Heart right ventricle (tissue), 16 donors: ENCODE measurements around the gene CCDC160. TPM values are rescaled to one million over a fixed set of nuclear protein-coding genes. Genes with fewer than 3 reads are reported as not detected.

Experiments
- ATAC-seq, 8 donors: fragments of 200-7000 bp; cut with Tn5 transposase; one replicate each; pipeline ENCODE4 v1.9.1; 2020; ENCODE audit warnings: mild to moderate bottlenecking in 8 of 8, moderate library complexity in 8 of 8, moderate number of reproducible peaks in 1 of 8
- DNase-seq, 2 donors: peaks; one replicate each; pipeline ENCODE4 v3.0.0-alpha.2; 2020
- H3K27ac ChIP-seq, 10 donors: fragments of 200-600 bp; sonication (generic) in 2 of 10; one replicate each; pipeline versions ENCODE4 v1.5.0 to v1.8.0; 2020 to 2022; ENCODE audit warnings: mild to moderate bottlenecking in 3 of 10
- H3K27me3 ChIP-seq, 7 donors: fragments of 200-600 bp; one replicate each; pipeline ENCODE4 v1.8.0; 2021 to 2022; ENCODE audit warnings: mild to moderate bottlenecking in 2 of 7
- H3K36me3 ChIP-seq, 9 donors: fragments of 200-600 bp; sonication (generic) in 1 of 9; one replicate each; pipeline versions ENCODE4 v1.5.0 to v1.8.0; 2020 to 2022; ENCODE audit warnings: mild to moderate bottlenecking in 2 of 9
- H3K4me1 ChIP-seq, 9 donors: fragments of 200-600 bp; sonication (generic) in 1 of 9; one replicate each; pipeline versions ENCODE4 v1.5.0 to v1.8.0; 2020 to 2022; ENCODE audit warnings: mild to moderate bottlenecking in 4 of 9
- H3K4me3 ChIP-seq, 10 donors: fragments of 200-600 bp; sonication (generic) in 2 of 10; one replicate each; pipeline versions ENCODE4 v1.5.0 to v1.8.0; 2020 to 2022; ENCODE audit warnings: mild to moderate bottlenecking in 7 of 10, moderate library complexity in 2 of 10
- H3K9me3 ChIP-seq, 11 donors: fragments of 200-600 bp in 10 of 11; sonication (generic) in 2 of 11; one replicate each; pipeline versions ENCODE4 v1.5.0 to v1.8.0; 2013 to 2022; ENCODE audit warnings: mild to moderate bottlenecking in 2 of 11, control low read depth in 1 of 11, moderate library complexity in 1 of 11
- WGBS, 2 donors: extraction: QIAGEN DNeasy Blood & Tissue Kit; methylation state at CpG; one replicate each; pipeline ENCODE4 v1.1.7; 2013; ENCODE audit warnings: inconsistent platforms in 1 of 2; 5-methylcytosine and 5-hydroxymethylcytosine counted together
- intact Hi-C, 10 donors: fragments of 100-400 bp; cut with DNase I; formaldehyde crosslinking; loops; one replicate each; pipeline versions ENCODE4 v1.11.1 to v1.14.2; 2022
- polyA plus RNA-seq, 2 donors: library from polyadenylated mRNA; stranded (reverse); fragments of 200-250 nt; gene quantifications; one replicate each; pipeline ENCODE4 v1.2.3, GENCODE V29; 2013
- total RNA-seq, 10 donors: library from RNA; stranded (reverse); fragmentation: NEBNext Ultra II Directional in 3 of 10; extraction: Animal tissue kit (Norgen Biotek cat#: 25700) in 3 of 10; gene quantifications; one replicate each; pipeline versions ENCODE4 v1.2.1 to v1.2.4, GENCODE V29; 2021 to 2023
- TF ChIP-seq, protein P1 (sequence below), 9 donors: fragments of 200-600 bp; sonication (generic) in 2 of 9; IDR thresholded peaks; one replicate each; pipeline versions ENCODE4 v1.5.0 to v1.8.0; 2021 to 2022; ENCODE audit warnings: antibody characterized with exemption in 9 of 9, mild to moderate bottlenecking in 5 of 9, moderate library complexity in 1 of 9
- donor health status: Arrhythmogenic right ventricular cardiomyopathy.
- donor health status: ischemic (EF 13 %, LVEDD 7.1; RV severe dilation, severe dysfunction).
- donor health status: healthy with polysubstance abuse.
- donor health status: DM: no; HTN: yes; CAD: no.
- donor health status: DM: no; HTN: no; CAD: no.
- donor health status: ischemic (EF 25% LVEDD 6.9; RV normal size, moderate dysfunction).
- donor health status: ischemic (EF 25% LVEDD 5.7; RV mildly dilated, moderate dysfunction).
- donor health status: healthy.
- donor health status: DM: yes; HTN: yes; CAD: no.
- donor health status: Ischemic cardiomyopathy.
- donor health status: ischemic (EF 35%, LVEDD 5.7; RV mildly dilated, moderate dysfunction).
- donor health status: nonischemic (EF 11% LVEDD 7.7; RV severe dilation, severe dysfunction).
- donor health status: DM: yes; HTN: yes; CAD: no.
- donor health status: PGD.
- donor health status: ischemic (EF 29% LVEDD 5.4; RV normal size, mild dysfunction).
- donor health status: nonischemic (EF 23%, LVEDD 6.1; RV moderate dilation, normal function).

Gene CCDC160
- total and polyA plus RNA-seq, 12 donors, result not detected

- Histone ChIP-seq H3K27me3 (peaks cover 0 to 94% (median 0%) of the 10 kb centered on the region in 7 donors), H3K4me3 (no peak overlapping the region), H3K9me3 (no peaks in the 10 kb centered on the region), H3K36me3 (no peaks in the 10 kb centered on the region), H3K4me1 (no peaks in the 10 kb centered on the region), H3K27ac (no peak overlapping the region)
- TF ChIP-seq, protein P1, sequence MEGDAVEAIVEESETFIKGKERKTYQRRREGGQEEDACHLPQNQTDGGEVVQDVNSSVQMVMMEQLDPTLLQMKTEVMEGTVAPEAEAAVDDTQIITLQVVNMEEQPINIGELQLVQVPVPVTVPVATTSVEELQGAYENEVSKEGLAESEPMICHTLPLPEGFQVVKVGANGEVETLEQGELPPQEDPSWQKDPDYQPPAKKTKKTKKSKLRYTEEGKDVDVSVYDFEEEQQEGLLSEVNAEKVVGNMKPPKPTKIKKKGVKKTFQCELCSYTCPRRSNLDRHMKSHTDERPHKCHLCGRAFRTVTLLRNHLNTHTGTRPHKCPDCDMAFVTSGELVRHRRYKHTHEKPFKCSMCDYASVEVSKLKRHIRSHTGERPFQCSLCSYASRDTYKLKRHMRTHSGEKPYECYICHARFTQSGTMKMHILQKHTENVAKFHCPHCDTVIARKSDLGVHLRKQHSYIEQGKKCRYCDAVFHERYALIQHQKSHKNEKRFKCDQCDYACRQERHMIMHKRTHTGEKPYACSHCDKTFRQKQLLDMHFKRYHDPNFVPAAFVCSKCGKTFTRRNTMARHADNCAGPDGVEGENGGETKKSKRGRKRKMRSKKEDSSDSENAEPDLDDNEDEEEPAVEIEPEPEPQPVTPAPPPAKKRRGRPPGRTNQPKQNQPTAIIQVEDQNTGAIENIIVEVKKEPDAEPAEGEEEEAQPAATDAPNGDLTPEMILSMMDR (IDR thresholded peaks at IDR 0.05), result no peak
- intact Hi-C loops, result no loop called here
- 56 to 67% methylated on average over 2 of the region's 2 CpGs for WGBS, 2 donors
- DNase-seq, result no peak
- no peak for ATAC-seq
These were observed 3.2 kb downstream of the CCDC160 start for GRCh38 chrX:134240209-134240608.

DNA sequence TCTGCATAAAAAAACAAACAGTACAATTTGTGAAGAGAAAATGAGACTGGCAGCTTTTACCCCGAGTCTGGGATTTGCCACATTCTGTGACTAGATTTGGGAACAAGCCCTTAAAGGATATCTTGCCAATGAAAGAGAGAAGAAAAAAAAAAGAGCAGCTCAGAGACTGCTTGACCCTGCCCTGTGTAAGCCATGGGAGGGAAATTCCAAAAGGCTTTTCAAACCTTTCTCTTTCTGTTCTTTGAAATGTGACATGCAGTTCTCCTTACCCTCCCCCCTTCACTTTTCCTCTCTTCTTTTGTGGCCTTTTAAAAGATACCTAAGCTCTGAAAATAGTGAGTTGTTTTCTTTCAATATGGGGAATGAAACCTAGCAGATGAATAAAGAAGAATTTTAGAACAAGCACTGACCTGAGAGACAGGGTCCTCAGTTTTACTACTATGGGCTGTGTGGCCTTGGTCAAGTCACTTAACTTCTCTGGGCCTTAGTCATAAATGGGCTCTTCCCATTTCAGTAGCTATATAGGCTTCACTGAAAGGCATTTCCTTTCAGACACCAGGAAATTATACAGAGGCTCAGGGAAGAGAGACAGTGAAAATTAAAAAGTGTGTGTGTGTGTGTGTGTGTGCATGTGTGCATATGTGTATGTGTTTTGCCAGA is 5.1 kb downstream of the CCDC160 start:
- Histone ChIP-seq H3K36me3 (no peaks in the 10 kb centered on the region), H3K27me3 (peaks cover 0 to 96% (median 0%) of the 10 kb centered on the region in 7 donors), H3K4me1 (no peaks in the 10 kb centered on the region), H3K4me3 (no peak overlapping the region), H3K9me3 (no peaks in the 10 kb centered on the region), H3K27ac (no peak overlapping the region)
- intact Hi-C loops, result no loop called here
- TF ChIP-seq, protein P1 (IDR thresholded peaks at IDR 0.05), result no peak
- ATAC-seq (no peak), DNase-seq (no peak)
- 65 to 76% methylated on average over 1 of the region's 1 CpG for whole genome bisulfite sequencing, 2 donors

DNA sequence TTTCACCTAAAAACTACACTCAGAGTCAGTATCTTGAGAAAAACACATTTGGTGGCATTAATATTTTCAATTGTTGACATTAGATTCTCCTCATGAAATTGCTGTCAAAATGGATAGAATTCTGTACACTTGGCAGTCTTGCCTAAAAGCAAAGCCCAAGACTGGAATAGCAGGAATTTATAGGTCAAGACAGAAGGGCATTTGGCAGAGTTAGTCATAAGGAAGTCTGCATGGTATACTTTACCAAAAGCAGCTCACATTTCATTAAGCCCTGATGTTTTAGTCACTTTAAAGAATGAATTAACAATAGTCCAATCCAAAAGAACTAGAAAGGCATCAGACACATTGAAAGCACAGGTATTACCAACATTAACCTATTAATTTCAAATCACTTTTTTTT is 7.1 kb downstream of the CCDC160 start:
- TF ChIP-seq, protein P1 (IDR thresholded peaks at IDR 0.05), result no peak
- ATAC-seq (no peak), DNase-seq (no peak)
- intact Hi-C loops, result no loop called here
- H3K27ac ChIP-seq, result no peak overlapping the region
- H3K4me3 ChIP-seq, result no peak overlapping the region
- no peaks in the 10 kb centered on the region for H3K4me1 ChIP-seq
- H3K27me3 ChIP-seq, result peaks cover 0 to 92% (median 0%) of the 10 kb centered on the region in 7 donors
- H3K36me3 ChIP-seq, result no peaks in the 10 kb centered on the region
- no peaks in the 10 kb centered on the region for H3K9me3 ChIP-seq

GRCh38 chrX:134246282-134246681 is 9.3 kb downstream of the CCDC160 start:
- H3K36me3 ChIP-seq, result no peaks in the 10 kb centered on the region
- no peaks in the 10 kb centered on the region for H3K4me1 ChIP-seq
- ATAC-seq (no peak), DNase-seq (no peak)
- 41 to 56% methylated on average over 7 of the region's 7 CpGs for WGBS, 2 donors
- H3K27me3 ChIP-seq, result peaks cover 0 to 78% (median 0%) of the 10 kb centered on the region in 7 donors
- intact Hi-C loops, result no loop called here
- no peak overlapping the region for H3K4me3 ChIP-seq
- TF ChIP-seq, protein P1 (IDR thresholded peaks at IDR 0.05), result no peak
- H3K9me3 ChIP-seq, result no peaks in the 10 kb centered on the region
- H3K27ac ChIP-seq, result no peak overlapping the region
